Stimulated activated CD4-positive, alpha-beta T cell treated with anti-CD3 and anti-CD28 coated beads, Interleukin-4, amount 100 ng/mL, for 4 hours (primary cell): ENCODE data around the gene GRP.

Source experiments
- DNase-seq, 2 experiments: peaks; one replicate each; pipeline ENCODE4 v3.0.0-alpha.2; 2020

The GRP gene

GRCh38 chr18:59219672-59220163 is at the start of gene GRP:
GRP (plus strand) TSS chr18:59220158; CDS start chr18:59220266, 108 bp downstream.
- no peak for DNase-seq

- DNase-seq: no peak
These were observed 47.2 kb upstream of the GRP start for GRCh38 chr18:59172664-59173249.

GRCh38 chr18:59177485-59177884 is 42.5 kb upstream of the GRP start:
- DNase-seq: no peak

- DNase-seq: no peak
These were observed 39.7 kb upstream of the GRP start for GRCh38 chr18:59180150-59180845.

GRCh38 chr18:59182673-59183072 is 37.3 kb upstream of the GRP start:
- no peak for DNase-seq

- no peak for DNase-seq
These were observed 30.9 kb upstream of the GRP start for GRCh38 chr18:59189008-59189407.

- no peak for DNase-seq
These were observed 30.2 kb upstream of the GRP start for GRCh38 chr18:59189746-59190145.

GRCh38 chr18:59196161-59196725 is 23.7 kb upstream of the GRP start:
- DNase-seq: no peak

- DNase-seq: no peak
These were observed 22.3 kb upstream of the GRP start for GRCh38 chr18:59197636-59198035.

GRCh38 chr18:59198215-59198614 is 21.7 kb upstream of the GRP start:
- DNase-seq: no peak

GRCh38 chr18:59200787-59201186 is 19.2 kb upstream of the GRP start:
- DNase-seq: no peak

- DNase-seq: no peak
These were observed 17.6 kb upstream of the GRP start for GRCh38 chr18:59202258-59202820.

GRCh38 chr18:59207506-59207905 is 12.5 kb upstream of the GRP start:
- no peak for DNase-seq

- no peak for DNase-seq
These were observed 11.3 kb upstream of the GRP start for GRCh38 chr18:59208602-59209125.

GRCh38 chr18:59210299-59210698 is 9.7 kb upstream of the GRP start:
- no peak for DNase-seq

- no peak for DNase-seq
These were observed 8.3 kb upstream of the GRP start for GRCh38 chr18:59211629-59212028.

GRCh38 chr18:59218018-59218417 is 1.9 kb upstream of the GRP start:
- no peak for DNase-seq

- no peak for DNase-seq
These were observed 316 bp downstream of the GRP start for GRCh38 chr18:59220164-59220783.

- no peak for DNase-seq
These were observed 1.1 kb downstream of the GRP start for GRCh38 chr18:59220784-59221765.

GRCh38 chr18:59222341-59222740 is 2.4 kb downstream of the GRP start:
- no peak for DNase-seq

GRCh38 chr18:59228351-59228750 is 8.4 kb downstream of the GRP start:
- no peak for DNase-seq

GRCh38 chr18:59229191-59229590 is 9.2 kb downstream of the GRP start:
- DNase-seq: no peak
